ENCODE results near the gene PGR.

Gene PGR

DNA sequence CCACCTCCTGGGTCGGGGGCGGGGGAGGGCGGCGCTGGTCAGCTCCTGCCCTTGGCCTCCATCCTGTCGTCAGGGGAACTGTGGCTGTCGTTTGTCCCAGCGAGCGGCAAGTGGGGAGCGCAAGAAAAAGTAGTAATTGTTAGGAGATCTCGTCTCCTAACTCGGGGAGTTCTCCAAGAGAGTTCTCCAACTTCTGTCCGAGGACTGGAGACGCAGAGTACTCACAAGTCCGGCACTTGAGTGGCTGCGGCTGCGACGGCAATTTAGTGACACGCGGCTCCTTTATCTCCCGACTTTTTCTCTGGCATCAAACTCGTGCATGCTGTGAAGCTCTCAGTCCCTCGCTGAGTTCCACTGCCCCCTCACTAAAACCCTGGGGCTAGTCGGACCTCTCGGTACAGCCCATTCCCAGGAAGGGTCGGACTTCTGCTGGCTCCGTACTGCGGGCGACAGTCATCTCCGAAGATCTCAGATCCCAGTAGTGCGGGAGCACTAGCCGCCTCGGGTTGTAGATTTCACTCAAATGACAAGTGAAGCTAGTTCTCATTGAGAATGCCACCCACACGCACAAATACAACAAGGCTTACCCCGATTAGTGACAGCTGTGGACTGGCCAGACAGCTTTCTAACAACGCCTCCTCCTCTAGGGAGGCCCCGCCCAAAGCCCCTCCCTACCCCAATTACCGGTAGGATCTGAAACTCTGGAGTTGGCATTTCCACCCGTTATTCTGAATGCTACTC, at the start of gene PGR:
PGR (minus strand) TSS at position 611 of the 741 bp plus-strand sequence. CDS start 743 bp downstream, outside the sequence.
- DNase-seq (ENCODE audit: low spot score), result no peak

DNA sequence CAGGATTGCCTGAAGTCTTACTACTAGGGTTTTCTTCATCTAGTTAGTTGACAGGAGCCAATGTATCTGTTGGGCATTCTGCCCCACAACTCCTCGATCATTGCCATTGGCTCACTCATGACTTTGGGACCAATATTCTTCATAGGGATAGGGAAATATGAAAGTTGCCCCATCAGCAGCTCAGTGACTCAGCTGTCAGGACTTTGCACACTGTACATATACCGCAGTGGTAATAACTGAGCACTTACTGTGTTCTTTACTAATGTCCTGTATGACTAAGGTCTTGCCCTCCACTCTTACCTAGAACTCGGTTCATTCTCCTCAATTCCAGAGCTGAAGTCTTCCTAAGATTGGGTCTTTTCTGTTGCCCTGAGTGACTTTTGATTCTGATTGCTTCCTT, 46.8 kb upstream of the PGR start:
- no peak for DNase-seq (ENCODE audit: low spot score)

GRCh38 chr11:101169944-101170343, 40.3 kb upstream of the PGR start:
- no peak for DNase-seq (ENCODE audit: low spot score)

DNA sequence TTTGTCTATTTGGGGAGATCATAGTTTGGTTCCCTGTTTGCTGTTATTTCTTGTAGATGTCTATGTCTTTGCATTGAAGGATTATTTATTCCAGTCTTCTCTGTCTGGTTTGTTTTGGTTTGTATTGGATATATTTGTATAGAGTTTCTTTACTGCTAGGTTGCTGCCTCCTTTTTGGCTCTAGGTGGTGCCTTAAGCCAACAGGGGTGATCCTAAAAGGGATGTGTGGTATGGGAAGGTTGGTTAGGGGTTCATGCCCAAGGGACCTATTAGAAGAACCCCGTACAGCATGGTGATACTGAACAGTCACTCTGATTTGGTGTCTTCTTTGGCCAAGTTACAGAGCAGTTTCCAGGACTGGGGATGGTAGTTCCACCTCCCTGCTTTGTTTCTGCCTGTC, 36.4 kb upstream of the PGR start:
- DNase-seq (ENCODE audit: low spot score), result no peak

DNA sequence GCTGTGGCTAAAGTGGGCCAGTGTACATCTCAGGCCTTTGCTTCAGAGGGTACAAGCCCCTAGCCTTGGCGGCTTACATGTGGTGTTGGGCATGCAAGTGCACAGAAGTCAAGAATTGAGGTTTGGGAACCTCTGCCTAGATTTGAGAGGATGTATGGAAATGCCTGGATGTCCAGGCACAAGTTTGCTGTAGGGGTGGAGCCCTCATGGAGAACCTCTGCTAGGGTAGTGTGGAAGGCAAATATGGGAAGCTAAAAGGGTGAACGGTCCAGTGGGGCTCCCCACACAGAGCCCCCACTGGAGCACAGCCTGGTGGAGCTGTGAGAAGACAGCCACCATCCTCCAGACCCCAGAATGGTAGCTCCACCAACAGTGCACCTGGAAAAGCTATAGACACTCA, 28.5 kb upstream of the PGR start:
- DNase-seq (ENCODE audit: low spot score), result no peak

DNA sequence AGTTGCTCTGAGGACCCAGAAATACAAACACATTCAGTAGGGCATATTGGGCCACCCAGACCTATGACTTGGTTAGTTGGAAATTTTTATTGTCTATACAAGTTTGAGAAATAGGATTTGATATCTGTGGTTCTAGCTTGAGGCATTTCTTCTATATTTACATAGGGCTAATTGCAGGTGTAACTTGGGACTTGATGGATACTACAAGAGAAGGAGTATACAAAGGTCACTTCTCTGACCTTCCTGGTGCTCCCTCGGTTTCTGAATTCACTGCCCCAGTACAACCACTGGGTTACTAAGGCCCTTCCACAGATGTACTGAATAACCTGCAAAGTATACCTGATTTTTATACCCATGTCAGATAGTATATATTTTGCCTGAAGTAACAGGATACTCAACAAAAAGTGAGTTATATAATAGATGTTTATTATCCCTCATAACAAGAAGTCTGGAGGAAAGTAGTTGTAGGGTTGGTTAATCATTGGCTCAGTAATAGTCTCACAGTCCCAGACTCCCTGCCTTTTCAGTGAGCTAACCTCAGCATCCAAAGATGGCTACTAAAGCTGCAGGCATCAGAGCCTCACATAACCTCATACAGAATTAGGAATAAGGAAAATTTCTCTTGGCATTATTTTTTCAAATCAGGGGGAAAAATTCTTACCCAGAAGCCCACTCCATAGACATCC, 8.8 kb upstream of the PGR start:
- no peak for DNase-seq (ENCODE audit: low spot score)

DNA sequence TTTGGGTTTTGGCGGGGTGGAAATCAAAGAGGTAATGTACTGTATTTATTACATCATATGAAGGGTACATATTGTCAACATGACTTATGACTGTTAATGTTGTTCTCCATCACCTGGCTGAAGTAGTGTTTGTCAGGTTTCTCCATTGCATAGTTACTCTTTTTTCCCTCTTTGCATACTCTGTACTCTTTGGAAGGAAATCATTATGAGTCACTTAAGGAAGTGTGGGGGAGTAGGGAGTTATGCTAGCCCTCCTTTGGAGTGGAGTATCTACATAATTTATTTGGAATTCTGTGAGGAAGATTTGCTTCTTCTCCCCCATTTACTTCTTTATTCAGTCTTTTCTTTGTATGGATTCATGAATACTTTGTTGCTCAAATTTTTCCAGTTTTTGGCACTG, 3.6 kb upstream of the PGR start:
- DNase-seq (ENCODE audit: low spot score), result no peak

- DNase-seq (ENCODE audit: low spot score), result no peak
These were observed 926 bp downstream of the PGR start for GRCh38 chr11:101128571-101129202.

- no peak for DNase-seq (ENCODE audit: low spot score)
These were observed 1.7 kb downstream of the PGR start for GRCh38 chr11:101127699-101128570.

- no peak for DNase-seq (ENCODE audit: low spot score)
These were observed 2.4 kb downstream of the PGR start for GRCh38 chr11:101127197-101127698.

DNA sequence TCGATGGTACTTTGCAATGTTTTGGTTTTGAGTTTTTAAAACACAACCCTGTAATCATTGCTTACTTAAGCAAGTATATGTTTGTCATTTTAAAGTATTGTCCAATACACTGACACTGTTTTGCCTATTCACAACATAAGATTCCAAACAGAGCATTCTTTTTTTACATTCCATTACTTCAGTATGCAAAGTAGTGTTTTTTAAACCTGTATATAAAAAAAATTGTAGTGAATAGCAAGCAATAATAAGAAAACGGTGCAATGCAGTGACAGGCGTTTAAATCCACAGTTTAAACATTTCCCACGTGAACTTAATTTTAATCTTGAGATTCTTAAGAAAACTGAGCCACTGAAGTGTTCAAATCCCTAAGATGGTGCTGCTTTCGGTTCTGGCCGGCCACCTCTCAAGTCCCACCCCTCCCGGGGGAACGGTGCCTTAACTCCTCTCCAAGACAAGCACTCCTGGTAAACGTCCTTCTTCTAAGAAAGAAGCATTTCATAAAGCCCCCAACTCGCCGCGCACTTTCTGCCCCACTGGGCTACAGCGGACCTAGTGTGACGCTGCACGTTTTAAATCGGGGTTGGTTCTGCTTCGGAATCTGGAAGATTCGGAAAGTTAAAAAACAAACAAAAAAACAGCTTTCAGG, 2.9 kb downstream of the PGR start:
- no peak for DNase-seq (ENCODE audit: low spot score)

DNA sequence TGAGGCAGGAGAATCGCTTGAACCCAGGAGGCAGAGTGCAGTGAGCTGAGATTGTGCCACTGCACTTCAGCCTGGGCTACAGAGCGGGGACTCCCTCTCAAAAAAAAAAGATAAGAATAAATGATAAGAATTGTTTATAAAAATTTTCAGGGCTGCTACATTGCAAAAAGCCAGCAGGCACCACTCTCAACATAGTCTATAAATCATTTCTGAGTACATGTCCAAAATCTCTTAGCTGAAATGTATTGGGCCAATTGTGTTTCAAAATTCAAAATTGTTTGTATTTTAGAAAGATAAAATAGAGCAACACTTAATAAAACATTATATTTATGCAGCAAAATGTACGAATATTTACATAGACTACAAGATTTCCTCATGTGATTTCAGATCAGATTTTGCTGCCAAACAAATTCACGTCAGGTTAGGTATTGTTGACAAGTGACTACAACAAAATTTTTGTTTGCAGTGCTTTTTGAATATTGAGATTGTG, 13.9 kb downstream of the PGR start:
- no peak for DNase-seq (ENCODE audit: low spot score)

GRCh38 chr11:101113540-101113939, 16.1 kb downstream of the PGR start:
- DNase-seq (ENCODE audit: low spot score), result no peak

GRCh38 chr11:101104716-101105115, 24.9 kb downstream of the PGR start:
- no peak for DNase-seq (ENCODE audit: low spot score)

- no peak for DNase-seq (ENCODE audit: low spot score)
These were observed 26.2 kb downstream of the PGR start for GRCh38 chr11:101103433-101103832.

DNA sequence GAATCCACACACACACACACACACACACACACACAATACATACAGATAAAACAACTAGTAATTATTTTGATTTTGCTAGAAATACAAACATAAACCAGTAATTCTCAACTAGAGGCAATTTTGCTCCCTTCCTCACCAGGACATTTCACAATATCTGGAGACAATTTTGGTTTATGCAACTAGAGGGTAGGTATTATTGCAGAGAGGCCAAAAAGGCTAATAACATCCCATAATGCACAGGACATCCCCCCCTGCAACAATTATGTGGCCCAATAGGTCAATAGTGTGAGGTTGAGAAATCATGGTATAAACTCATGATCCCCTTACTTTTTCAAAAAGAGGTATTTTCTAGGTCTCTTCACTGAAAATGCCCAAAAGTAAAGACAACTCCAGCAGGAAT, 29.0 kb downstream of the PGR start:
- no peak for DNase-seq (ENCODE audit: low spot score)

- no peak for DNase-seq (ENCODE audit: low spot score)
These were observed 33.4 kb downstream of the PGR start for GRCh38 chr11:101096036-101096704.

DNA sequence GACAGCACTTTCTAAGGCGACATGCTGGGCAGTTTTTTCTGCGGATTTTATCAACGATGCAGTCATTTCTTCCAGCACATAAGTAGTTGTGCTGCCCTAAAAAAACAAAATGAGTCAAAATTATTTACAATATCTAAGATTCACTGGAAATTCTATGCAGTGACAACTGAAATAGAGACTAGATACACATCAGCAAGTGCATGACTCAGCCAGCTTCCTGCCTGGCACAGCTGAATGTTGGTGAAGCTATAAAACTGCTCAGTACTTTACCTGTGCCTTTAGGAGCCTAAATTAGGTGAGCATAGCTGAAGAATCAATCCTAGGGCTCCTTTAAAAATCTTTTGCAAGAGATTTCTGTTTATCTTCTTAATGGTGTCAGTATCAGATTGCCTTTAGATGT, 37.8 kb downstream of the PGR start:
- no peak for DNase-seq (ENCODE audit: low spot score)

GRCh38 chr11:101090679-101091270, 38.8 kb downstream of the PGR start:
- DNase-seq (ENCODE audit: low spot score), result no peak

GRCh38 chr11:101083335-101083734, 46.3 kb downstream of the PGR start:
- DNase-seq (ENCODE audit: low spot score), result no peak
